ENCODE results near the gene CLEC16A. TPM values are rescaled to one million over a fixed set of nuclear protein-coding genes. Genes with fewer than 3 reads are reported as not detected.

CLEC16A gene
- total RNA-seq, 4 donors from 2014 or later: 20.2 to 28.8 (median 22.8) TPM

- TF ChIP-seq CTCF (IDR thresholded peaks at IDR 0.05; ENCODE audit: low read depth): no peak
Measured at GRCh38 chr16:10976634-10977033, 32.3 kb downstream of the CLEC16A start.

- TF ChIP-seq CTCF (IDR thresholded peaks at IDR 0.05; ENCODE audit: low read depth): no peak
Measured at GRCh38 chr16:10978124-10978523, 33.8 kb downstream of the CLEC16A start.

- no peak for TF ChIP-seq CTCF (IDR thresholded peaks at IDR 0.05; ENCODE audit: low read depth)
Measured at GRCh38 chr16:10978871-10979446, 34.6 kb downstream of the CLEC16A start.

- no peak for TF ChIP-seq CTCF (IDR thresholded peaks at IDR 0.05; ENCODE audit: low read depth)
Measured at GRCh38 chr16:10979717-10980601, 35.6 kb downstream of the CLEC16A start.

GRCh38 chr16:10980813-10981212 lies 36.4 kb downstream of the CLEC16A start:
- TF ChIP-seq CTCF (IDR thresholded peaks at IDR 0.05; ENCODE audit: low read depth): no peak

- no peak for TF ChIP-seq CTCF (IDR thresholded peaks at IDR 0.05; ENCODE audit: low read depth)
Measured at GRCh38 chr16:10981697-10982216, 37.4 kb downstream of the CLEC16A start.

GRCh38 chr16:10982465-10983150 lies 38.2 kb downstream of the CLEC16A start:
- TF ChIP-seq CTCF (IDR thresholded peaks at IDR 0.05; ENCODE audit: low read depth): no peak
